ENCODE measurements around the gene ATG14. TPM values are rescaled to one million over a fixed set of nuclear protein-coding genes. Genes with fewer than 3 reads are reported as not detected.

Gene ATG14
- total RNA-seq, 2 donors from 2014 or later: 11.0 to 12.9 TPM

DNA sequence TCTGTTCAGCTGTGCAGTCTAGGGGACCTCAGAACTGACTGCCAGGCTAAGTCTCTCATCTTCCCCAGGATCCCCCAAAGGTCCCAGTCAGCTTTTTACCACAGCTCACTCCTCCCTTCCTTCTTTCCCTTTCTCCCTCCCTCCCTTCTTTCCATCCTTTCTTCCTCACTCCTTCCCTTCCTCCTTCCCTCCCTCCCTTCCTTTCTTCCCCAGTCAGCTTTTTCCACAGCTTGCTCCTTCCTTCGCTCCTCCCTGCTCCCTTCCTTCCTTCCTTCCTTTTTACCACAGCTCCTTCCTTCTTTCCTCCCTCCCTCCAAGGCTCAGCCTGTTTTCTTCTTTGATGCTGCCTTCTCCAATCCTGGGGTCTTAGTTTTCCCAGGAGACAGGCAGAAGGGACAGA, 39.2 kb downstream of the ATG14 start:
- Histone ChIP-seq H3K9me3 (ENCODE audit: control insufficient read depth, low read length) (no peaks in the 10 kb centered on the region), H3K4me1 (ENCODE audit: control insufficient read depth, insufficient read depth, low read length) (no peaks in the 10 kb centered on the region), H3K27me3 (ENCODE audit: control insufficient read depth, insufficient read depth, low read length, poor library complexity, severe bottlenecking) (no peaks in the 10 kb centered on the region), H3K9ac (ENCODE audit: extremely low read depth, low read length, poor library complexity, severe bottlenecking) (no peak overlapping the region), H3K36me3 (ENCODE audit: control insufficient read depth, insufficient read depth, low read length) (peaks cover 37% of the 10 kb centered on the region), H3K4me3 (ENCODE audit: low read length) (no peak overlapping the region), H3K27ac (ENCODE audit: low read depth, low read length) (no peak overlapping the region)
- WGBS, 2 experiments (ENCODE audit: insufficient coverage in 1 of 2, insufficient read length in 1 of 2): 100% methylated on average over 1 of the region's 1 CpG; no CpG with 5 or more reads in 1 of the 2 experiments
- Mint-ChIP-seq H3K27ac (no peak overlapping the region), H3K4me1 (peaks cover 10% of the 10 kb centered on the region), H3K27me3 (ENCODE audit: insufficient read depth) (no peaks in the 10 kb centered on the region), H3K4me3 (no peak overlapping the region), H3K36me3 (ENCODE audit: low read depth) (peaks cover 77% of the 10 kb centered on the region), H3K9me3 (no peaks in the 10 kb centered on the region)
- DNase-seq: no peak
- TF ChIP-seq, protein P1, sequence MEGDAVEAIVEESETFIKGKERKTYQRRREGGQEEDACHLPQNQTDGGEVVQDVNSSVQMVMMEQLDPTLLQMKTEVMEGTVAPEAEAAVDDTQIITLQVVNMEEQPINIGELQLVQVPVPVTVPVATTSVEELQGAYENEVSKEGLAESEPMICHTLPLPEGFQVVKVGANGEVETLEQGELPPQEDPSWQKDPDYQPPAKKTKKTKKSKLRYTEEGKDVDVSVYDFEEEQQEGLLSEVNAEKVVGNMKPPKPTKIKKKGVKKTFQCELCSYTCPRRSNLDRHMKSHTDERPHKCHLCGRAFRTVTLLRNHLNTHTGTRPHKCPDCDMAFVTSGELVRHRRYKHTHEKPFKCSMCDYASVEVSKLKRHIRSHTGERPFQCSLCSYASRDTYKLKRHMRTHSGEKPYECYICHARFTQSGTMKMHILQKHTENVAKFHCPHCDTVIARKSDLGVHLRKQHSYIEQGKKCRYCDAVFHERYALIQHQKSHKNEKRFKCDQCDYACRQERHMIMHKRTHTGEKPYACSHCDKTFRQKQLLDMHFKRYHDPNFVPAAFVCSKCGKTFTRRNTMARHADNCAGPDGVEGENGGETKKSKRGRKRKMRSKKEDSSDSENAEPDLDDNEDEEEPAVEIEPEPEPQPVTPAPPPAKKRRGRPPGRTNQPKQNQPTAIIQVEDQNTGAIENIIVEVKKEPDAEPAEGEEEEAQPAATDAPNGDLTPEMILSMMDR (conservative IDR thresholded peaks at IDR 0.05): no peak

DNA sequence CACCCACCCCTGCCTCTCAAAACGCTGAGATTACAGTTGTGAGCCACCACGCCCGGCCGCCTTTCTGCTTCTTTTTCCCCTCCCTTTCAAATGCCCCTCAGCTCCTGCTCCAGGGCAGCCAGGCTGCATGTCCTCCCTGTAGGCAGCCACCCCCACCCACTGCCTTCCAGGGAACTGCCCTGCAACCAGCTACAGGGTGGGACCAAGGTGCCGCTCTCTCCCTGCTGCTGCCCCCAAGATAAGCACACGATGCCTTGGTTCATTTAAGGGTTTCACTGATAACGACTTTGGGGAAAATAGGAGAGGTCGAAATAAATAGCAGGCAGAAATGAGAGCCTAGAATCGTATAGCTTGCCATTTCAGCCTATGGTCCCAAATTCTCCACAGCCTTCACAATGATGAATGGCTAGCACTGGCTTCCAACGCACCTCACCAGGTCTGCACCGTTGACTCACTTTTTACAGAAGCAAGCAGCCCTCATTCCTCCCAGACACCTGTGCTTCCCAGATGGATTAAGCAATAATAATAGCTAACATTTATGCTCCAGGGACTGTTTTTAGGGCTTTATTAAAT, 40.7 kb downstream of the ATG14 start:
- H3K9me3 Mint-ChIP-seq: no peaks in the 10 kb centered on the region
- Histone ChIP-seq H3K27me3 (ENCODE audit: control insufficient read depth, insufficient read depth, low read length, poor library complexity, severe bottlenecking) (no peaks in the 10 kb centered on the region), H3K36me3 (ENCODE audit: control insufficient read depth, insufficient read depth, low read length) (peaks cover 46% of the 10 kb centered on the region), H3K9ac (ENCODE audit: extremely low read depth, low read length, poor library complexity, severe bottlenecking) (no peak overlapping the region), H3K27ac (ENCODE audit: low read depth, low read length) (no peak overlapping the region), H3K4me3 (ENCODE audit: low read length) (no peak overlapping the region), H3K4me1 (ENCODE audit: control insufficient read depth, insufficient read depth, low read length) (no peaks in the 10 kb centered on the region), H3K9me3 (ENCODE audit: control insufficient read depth, low read length) (no peaks in the 10 kb centered on the region)
- DNase-seq: no peak
- H3K36me3 Mint-ChIP-seq (ENCODE audit: low read depth): peaks cover 74% of the 10 kb centered on the region
- peaks cover 2% of the 10 kb centered on the region for H3K4me1 Mint-ChIP-seq
- no peak overlapping the region for H3K4me3 Mint-ChIP-seq
- WGBS, 2 experiments (ENCODE audit: insufficient coverage in 1 of 2, insufficient read length in 1 of 2): 89 to 95% methylated on average over 5 to 11 of the region's 11 CpGs
- TF ChIP-seq, protein P1 (conservative IDR thresholded peaks at IDR 0.05): no peak
- no peak overlapping the region for H3K27ac Mint-ChIP-seq
- no peaks in the 10 kb centered on the region for H3K27me3 Mint-ChIP-seq (ENCODE audit: insufficient read depth)

DNA sequence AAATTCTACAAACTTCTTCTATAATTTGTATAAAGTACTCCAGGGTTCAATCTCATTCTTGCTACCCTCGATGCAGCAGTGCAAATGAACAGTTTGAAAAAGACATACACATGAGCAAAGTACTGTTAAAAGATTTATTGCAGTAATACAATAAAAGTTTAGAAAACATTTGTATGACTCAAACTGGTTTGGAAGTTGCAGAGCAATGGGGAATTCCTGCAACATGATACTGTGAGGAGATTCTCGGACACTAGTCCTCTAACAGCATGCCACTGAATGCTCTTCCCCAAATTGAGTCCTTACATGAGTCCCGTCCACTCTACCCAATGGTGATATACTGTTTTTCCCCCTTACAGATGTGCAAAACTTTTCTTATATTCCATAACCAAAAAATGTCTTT, 45.4 kb downstream of the ATG14 start:
- TF ChIP-seq, protein P1 (conservative IDR thresholded peaks at IDR 0.05): no peak
- H3K27ac Mint-ChIP-seq: no peak overlapping the region
- Histone ChIP-seq H3K36me3 (ENCODE audit: control insufficient read depth, insufficient read depth, low read length) (peaks cover 73% of the 10 kb centered on the region), H3K4me3 (ENCODE audit: low read length) (no peak overlapping the region), H3K27ac (ENCODE audit: low read depth, low read length) (no peak overlapping the region), H3K4me1 (ENCODE audit: control insufficient read depth, insufficient read depth, low read length) (no peaks in the 10 kb centered on the region), H3K27me3 (ENCODE audit: control insufficient read depth, insufficient read depth, low read length, poor library complexity, severe bottlenecking) (no peaks in the 10 kb centered on the region), H3K9me3 (ENCODE audit: control insufficient read depth, low read length) (no peaks in the 10 kb centered on the region), H3K9ac (ENCODE audit: extremely low read depth, low read length, poor library complexity, severe bottlenecking) (no peak overlapping the region)
- H3K36me3 Mint-ChIP-seq (ENCODE audit: low read depth): peaks cover 79% of the 10 kb centered on the region
- no peak for DNase-seq
- H3K9me3 Mint-ChIP-seq: no peaks in the 10 kb centered on the region
- WGBS, 2 experiments (ENCODE audit: insufficient coverage in 1 of 2, insufficient read length in 1 of 2): 93% methylated on average over 3 of the region's 3 CpGs
- no peaks in the 10 kb centered on the region for H3K27me3 Mint-ChIP-seq (ENCODE audit: insufficient read depth)
- H3K4me1 Mint-ChIP-seq: no peaks in the 10 kb centered on the region
- no peak overlapping the region for H3K4me3 Mint-ChIP-seq
